Stimulated activated CD8-positive, alpha-beta memory T cell treated with anti-CD3 and anti-CD28 coated beads, Interleukin-12 subunit alpha, Interleukin-12 subunit beta, amount 100 ng/mL, for 4 hours (primary cell): Measurements from ENCODE around the gene KRTAP13-2.

ENCODE experiments used
- DNase-seq: peaks from one replicate; pipeline ENCODE4 v3.0.0-alpha.2; 2020; ENCODE audit warnings: low read depth

The KRTAP13-2 gene, protein sequence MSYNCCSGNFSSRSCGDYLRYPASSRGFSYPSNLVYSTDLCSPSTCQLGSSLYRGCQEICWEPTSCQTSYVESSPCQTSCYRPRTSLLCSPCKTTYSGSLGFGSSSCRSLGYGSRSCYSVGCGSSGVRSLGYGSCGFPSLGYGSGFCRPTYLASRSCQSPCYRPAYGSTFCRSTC

DNA sequence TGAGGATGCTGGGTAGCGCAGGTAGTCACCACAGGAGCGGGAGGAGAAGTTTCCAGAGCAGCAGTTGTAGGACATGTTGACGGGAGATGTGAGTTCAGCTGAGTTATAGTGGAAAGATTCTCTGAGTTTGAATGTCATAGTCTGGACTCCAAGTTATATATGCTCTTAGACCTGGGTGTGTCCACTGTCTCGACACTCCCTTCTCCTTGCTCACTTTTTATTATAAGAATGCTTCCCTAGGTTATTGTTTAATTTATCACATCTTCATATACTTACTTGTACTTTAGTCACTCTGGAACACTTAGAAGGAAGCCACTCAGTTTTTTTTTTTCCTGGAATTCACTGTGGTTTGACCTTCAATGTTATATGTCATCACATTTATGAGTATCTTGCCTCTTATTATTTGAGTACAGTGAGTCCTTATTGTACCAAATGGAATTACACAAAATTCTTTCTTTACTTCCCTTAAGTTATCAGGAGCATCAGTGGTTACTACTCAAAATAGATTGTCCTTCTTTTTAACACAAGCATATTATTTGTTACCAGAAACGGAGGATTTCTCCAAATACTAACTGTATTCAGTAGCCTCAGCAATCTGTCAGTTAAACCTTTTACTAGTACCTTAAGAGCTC lies at the start of gene KRTAP13-2:
Gene KRTAP13-2, minus strand, starts transcription at position 133 of the 632 bp plus-strand sequence. Its CDS starts 58 bp downstream, at position 75.
- DNase-seq: no peak

DNA sequence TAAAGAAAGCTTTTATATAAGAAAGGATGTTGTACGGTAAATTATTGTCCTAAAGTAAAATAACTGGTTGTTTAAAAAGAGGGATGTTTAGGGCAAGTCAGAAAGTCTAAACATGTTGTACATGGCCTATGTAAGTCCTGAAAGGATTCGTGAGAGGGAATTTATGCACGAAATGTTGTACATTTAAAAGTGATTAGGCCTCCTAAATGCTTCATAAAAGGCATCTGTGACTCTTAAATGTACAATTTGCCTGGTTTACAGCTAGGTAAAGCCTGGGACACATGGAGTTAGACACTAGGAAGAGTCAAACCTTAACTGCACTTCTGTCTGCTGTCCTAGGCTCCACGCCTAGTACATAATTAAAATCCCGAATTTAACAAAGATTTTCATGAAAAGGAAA lies 43.9 kb upstream of the KRTAP13-2 start:
- DNase-seq: no peak

DNA sequence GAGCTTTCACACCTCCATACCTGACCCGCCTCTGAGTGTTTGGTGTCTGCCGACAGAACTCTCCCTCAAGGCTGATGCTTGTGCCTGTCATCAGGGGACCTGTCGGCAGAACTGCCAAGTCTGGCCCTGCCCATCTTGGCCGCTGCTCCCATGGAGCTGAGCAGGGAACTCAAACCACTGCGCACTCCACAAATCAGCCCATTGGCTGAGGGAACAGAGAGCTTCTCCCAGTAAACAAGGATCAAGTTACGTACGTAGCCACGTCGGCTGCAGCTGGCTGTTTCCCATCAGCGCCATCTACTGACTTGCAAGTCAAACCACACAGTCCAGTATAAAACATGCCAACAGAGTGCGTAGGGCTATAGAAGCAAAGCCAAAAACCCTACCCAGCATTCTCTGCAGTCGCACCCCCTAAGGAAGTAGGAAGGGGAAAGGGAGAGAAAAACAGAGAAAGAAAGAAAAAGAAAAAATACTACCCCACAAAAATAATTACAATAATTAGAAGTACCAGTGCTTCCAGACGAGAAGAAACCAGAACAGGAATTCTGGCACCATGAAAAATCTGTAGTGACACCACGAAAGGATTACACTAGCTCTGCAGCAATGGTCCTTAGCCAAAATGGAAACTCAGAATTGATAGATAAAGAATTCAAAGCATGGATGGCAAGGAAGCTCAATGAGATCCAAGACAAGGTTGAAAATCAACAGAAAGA lies 36.9 kb upstream of the KRTAP13-2 start:
- no peak for DNase-seq

DNA sequence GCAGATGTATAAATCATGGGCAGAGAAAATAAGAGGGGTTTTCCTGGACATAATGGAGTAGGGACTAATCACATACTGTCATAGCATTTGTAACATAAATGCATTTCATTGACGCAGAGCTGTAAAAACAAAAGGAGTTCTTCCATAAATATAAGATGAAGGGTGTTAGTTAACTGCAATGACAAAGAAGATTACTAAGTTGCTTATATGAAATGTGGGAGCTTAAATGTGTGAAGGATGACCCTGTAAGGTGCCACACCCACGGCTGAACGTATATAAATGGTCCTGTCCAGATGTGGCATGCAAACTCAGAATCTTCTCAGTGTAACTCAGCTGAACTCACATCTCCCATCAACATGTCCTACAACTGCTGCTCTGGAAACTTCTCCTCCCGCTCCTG lies 23.7 kb upstream of the KRTAP13-2 start, which contains the start of gene KRTAP13-1:
Gene KRTAP13-1, plus strand, starts transcription at position 301 of the 400 bp plus-strand sequence. Its CDS starts 56 bp downstream, at position 357.
- DNase-seq: no peak

DNA sequence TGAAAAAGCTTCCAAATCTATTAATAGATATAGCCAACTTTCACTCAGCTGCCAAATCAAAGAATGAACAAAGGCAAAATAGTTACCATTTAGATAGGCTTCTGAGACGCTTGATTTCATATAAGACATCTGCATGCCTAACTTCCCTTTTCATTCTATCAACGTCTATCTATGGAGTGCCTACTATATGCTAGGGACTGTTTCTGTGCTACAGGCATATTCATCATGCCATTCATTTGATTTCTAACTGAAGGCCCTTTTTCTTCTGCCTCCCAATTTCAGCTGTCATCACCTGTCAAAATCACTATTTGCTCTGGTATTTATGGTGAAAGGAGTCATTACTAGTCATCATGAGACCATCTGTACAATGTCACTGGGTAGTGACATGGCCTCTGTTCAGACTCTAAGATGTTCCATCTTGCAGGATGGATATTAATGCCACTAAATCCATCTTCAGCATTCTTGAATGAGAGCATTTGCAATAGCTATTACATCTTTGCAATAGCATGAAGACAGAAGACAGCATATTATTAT lies 19.5 kb upstream of the KRTAP13-2 start:
- no peak for DNase-seq

DNA sequence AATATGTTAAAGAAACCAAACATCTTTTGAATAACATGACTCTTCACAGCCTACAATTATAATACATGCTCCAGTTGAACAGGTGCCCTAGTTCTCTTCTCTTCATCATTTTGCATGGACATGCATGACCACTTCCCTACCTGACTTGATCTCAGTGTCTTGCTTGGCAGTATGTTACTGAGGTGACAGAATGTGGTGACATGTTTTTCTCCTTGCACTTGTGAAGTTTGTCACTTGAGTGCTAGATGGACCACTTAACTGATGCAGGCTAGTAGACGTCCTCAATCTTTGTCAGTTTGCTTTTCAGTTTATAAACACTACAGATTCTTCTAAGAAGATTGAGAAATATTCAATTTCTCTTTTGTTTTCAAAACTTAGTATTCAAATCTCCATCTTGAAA lies 10.1 kb upstream of the KRTAP13-2 start:
- DNase-seq: no peak

DNA sequence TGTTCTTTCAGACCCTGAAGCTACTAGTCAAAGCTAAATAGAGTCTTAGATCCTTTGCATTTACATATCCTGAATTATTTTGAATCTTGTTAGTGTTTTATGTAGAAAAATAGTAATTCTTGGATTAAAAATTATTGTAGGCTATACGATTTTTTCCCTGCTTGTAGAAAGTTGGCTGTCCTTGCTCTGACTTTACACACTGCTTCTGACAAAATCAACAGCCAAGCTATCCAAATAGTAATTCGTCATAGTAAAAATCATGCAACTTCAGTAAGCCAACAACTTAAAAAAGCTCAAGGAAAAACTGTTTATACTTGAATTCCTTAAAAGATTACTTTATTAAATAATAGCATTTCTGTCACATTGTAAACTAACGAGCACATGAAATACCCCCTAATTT lies 16.2 kb downstream of the KRTAP13-2 start:
- DNase-seq: no peak

DNA sequence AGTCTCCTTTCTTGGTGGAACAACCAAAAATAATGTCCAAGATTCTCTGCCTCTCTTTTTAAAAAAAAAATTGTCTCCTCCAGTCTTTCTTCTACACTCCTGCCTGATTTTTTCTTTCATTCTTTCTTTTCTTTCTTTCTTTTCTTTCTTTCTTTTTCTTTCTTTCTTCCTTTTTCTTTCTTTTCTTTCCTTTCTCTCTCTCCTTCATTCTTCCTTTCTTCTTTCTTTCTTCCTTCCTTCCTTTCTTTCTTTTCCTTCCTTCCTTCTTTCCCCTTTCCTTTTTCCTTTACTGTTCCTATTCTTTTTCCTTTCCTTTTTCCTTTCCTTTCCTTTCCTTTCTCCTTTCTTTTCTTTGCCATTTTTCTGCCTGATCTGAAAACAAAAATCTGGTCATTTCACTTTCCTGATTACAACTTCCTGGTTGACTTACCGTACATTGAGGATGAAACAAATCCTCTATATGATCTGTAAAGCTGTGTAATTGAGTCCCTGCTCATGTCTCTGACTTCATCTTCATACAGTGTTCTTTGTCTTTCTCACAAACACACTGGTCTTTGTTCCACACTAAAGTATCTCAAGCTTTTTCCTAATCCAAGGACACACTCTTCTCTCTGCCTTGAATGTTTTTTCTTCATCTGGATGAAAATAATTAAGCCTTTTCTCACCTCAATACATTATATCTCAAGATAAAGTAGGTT lies 17.6 kb downstream of the KRTAP13-2 start:
- no peak for DNase-seq

DNA sequence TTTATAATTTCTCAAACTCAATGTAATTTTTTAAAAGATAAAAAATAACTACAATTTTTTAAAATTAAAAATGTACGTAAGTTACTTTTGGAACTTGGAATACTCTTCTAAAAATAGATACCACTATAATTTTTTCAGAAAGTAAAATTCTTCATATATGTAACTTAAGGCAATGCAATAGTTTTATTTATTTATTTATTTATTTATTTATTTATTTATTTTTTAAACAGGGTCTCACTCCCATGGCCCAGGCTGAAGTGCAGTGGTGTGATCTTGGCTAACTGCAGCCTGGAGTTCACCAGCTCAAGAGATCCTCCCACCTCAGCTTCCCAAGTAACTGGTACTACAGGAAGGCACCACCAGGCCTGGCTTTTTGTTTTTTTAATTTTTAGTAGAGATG lies 20.5 kb downstream of the KRTAP13-2 start:
- DNase-seq: no peak

DNA sequence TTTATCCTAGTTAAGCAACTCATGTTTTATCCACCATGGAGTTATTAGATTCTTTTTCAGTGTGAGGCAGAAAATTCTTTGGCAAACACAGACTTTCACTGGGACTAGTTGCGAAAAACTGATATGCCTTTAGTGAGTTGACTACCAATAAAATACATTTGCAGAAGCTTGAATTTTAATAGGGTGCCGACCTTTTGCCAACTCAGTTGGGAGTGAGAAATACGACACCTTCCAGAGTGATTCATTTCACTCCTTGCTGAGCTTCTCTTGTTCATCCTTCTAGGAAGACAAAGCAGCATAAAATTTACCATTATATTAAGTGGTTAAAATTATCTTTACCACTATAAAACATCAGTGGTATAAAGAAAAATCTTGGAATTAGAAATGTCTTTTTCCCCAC lies 22.5 kb downstream of the KRTAP13-2 start:
- no peak for DNase-seq

DNA sequence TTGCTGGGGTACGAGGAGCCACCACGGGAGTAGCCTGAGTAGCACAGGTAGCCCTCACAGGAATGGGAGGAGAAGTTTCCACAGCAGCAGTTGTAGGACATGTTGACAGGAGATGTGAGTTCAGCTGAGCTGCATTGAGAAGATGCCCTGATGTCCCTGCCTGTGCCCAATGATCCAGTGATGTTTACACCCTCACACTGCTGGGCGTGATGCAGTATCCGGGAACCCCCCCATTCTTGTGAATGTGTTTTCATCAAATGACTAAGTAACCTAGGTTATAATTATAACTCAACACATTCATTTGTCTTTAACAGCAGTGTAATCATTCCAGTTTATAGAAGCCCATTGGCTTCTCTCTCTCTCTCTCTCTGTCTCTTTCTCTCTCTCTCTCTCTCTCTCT lies 23.6 kb downstream of the KRTAP13-2 start, which contains the start of gene KRTAP23-1:
Gene KRTAP23-1, minus strand, starts transcription at position 101 of the 400 bp plus-strand sequence. Its CDS starts 0 bp downstream, at position 101.
- DNase-seq: no peak

DNA sequence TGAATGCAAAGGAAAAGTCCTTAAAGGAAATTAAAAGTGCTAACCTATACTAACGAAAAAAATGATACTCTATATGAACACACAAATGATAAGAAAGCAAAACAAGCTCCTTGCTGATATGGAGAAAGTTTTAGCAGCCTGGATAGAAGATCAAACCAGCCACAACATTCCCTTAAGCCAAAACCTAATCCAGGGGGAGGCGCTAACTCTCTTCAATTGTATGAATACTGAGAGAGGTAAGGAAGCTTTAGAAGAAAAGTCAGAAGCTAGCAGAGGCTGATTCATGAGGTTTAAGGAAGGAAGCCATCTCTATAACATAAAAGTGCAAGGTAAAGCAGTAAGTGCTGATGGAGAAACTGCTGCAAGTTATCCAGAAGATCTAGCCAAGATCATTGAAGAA lies 27.1 kb downstream of the KRTAP13-2 start:
- no peak for DNase-seq

DNA sequence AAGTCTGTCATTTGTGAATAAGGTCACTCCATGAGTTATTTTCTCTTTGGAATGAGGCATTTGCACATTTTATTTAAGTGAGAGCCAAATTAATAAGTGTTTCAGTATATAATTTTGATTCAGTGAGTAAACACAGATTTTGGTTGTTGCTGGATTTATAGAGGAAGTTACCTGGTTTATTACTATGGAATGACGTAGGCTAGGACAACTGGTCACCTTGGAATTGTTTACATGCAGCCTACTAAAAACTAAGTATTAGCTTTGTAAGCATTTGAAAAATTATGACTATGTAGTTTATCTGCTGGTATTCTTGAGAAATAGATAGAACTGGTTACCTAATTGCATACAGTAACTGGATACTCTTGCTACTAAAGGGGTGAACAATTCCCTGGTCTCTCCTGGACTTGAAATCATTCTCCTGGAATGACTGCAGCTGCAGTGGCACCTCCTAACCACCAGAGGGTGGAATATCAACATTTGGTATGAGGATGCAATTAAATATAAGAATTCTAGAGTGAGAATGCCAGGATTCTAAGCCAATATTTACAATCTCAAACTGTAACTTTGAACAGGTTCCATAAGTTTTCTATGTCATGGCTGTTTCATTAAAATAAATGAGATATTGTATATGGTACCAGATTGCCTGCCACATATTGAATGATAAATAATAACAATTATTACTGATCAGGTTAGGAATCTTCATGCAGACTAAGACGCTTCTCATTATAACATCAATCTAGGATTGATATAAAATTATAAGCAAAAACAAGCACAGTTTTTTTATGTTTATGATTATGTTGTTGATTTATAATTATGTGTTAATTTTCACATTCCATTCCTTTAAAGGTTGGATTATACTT lies 31.1 kb downstream of the KRTAP13-2 start:
- DNase-seq: no peak

DNA sequence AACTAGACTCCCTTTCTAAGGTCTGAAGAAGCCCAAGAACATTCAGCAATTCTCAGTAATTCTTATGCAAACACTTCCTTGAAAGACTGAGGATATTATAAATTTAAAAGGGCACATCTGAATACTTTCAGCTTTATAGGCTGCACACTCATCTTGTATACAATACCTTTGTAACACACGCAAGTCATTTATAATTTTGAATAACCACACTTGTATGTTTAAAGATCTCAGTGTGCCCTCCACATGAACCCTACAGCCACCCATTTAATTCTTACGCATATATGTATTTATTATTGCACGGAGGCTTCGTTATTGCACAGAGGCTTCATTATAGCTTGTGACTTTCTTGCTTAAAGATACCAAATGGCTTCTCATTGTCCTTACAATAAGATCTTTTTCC lies 33.4 kb downstream of the KRTAP13-2 start:
- no peak for DNase-seq

DNA sequence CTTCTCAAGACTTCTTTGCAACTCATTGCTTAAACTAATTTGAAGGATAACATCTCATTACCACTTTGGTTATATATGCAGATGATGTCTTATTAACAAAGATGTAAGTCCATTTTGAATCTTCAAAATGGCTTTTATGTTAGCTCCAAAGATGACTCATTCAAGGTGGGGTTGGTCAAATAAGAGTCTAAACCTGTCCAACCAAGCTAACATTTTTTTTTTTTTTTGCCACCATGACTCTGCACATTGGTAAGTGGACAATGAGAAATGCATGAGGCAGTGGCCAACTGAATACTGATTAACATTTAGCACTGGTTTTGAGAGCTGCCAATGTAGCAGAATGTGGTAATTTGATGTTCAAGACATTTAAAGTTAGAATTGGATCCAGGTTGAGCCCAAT lies 34.3 kb downstream of the KRTAP13-2 start:
- no peak for DNase-seq

DNA sequence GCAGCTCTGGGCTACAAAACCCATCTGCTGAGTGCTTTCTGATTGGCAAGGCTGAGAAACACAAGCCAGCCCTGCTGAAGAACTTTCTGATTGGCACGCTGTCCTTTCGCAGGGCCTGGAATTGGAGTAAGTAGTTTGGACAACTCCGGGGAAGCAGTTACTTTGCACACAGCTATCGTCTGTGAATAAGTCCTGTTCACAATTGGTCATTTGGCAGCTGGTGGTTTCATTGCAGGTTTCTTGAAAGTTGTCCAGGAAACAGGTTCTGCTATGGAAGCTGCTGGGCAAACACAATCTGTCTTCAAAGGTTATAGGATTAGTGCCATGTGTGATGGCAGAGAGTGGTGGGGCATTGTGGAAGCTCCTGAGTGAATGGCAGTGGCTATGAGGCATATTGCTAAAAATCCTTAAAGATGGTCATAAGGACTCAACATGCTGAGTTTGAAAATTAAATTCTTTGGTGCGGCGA lies 34.8 kb downstream of the KRTAP13-2 start, which contains the start of gene KRTAP27-1:
Gene KRTAP27-1, minus strand, starts transcription at position 419 of the 469 bp plus-strand sequence. Its CDS starts 26 bp downstream, at position 393.
- no peak for DNase-seq

DNA sequence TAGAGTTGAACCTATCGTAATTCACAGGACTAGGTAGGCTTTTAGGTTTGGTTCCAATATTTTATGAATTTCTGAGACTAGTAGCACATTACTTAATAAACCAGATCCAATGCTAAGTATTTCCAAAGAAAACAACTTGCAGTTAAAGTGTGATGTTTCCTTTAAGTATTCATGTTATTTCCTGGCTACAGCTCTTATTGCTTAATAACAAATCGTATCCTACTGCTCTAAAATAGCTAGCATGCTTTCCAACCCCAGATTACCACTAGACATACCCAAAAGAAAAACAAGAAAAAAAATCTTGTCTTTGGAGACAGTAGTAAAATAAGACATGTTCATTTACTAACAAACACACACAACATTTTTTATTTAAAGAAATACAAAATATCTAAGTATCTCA lies 35.5 kb downstream of the KRTAP13-2 start:
- DNase-seq: no peak

DNA sequence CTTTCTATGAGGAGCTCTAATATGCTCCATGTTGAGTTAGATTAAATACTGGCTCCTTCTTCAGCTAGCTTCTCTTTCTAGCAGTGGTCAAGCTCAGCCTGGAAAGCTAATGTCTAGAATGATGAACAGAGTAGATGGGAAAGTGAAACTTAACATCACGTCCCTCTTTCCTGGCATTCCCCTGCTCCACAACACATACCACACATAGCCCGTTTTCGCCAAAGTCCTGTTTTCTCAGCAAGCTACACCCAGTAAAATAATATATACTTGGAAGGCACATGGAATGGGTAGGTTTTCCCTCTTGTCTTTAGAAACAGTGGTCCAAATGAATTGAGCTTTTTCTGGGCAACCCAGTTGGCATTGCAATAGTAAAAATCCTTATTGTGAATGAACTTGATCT lies 38.3 kb downstream of the KRTAP13-2 start:
- DNase-seq: no peak

DNA sequence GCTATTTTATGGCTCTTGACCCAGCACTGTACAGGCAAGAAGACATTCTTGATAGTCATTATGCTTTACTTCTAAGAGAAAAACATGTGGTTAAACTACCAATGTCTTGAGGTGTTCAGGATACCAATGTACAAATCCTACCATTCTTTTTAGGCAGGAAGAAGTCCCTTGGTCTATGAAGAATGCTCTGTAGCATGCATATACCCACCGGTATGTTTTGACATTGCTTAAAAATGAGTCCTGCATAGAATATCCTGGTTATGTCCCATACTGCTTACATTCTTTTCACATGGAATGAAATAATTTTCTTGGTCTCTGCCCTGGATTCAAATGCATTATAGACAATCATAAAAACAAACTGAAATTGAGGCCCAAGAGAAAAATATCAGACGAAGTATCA lies 39.4 kb downstream of the KRTAP13-2 start:
- DNase-seq: no peak

DNA sequence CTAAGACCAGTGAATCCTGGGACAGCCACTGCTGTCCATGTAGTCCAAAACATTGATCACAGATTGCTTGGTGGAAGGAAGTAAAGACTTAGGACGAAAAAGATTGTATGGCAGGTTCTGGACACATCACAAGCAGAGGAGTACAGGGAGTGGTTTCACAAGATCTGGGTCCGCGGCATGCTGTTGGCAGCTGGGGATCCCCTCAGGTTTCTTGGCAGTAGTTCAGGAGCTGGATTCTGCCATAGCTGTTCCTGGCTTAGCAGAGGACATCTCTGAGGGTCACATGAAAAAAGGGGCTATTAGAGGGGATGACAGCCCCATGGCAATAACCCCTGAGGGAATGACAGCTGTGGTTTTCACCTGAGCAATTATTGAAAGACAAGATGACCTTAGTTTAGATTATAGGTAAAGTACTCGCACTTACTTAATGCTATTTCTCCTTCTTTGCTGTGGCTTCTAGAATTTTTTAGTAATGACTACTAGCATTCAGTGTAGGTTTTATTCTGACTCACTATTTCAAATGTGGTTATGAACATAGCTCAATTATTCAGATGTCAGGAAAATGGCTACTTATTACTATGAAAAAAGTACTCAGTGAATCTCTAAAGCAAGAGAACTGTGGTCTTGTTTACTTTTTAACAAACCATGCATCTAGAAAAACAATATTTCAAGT lies 42.7 kb downstream of the KRTAP13-2 start:
- no peak for DNase-seq
